Stimulated activated naive CD4-positive, alpha-beta T cell (primary cell): ENCODE measurements around the gene PHKB.

Source experiments
- DNase-seq, 6 experiments: peaks; one replicate each; lab custom pipeline; 2025; lab: John Stamatoyannopoulos, UW

Gene PHKB

GRCh38 chr16:47693226-47693625, 232.1 kb downstream of the PHKB start:
- DNase-seq, result no peak

GRCh38 chr16:47694543-47694942, 233.4 kb downstream of the PHKB start:
- no peak for DNase-seq

GRCh38 chr16:47695756-47696155, 234.6 kb downstream of the PHKB start:
- DNase-seq, result no peak

- DNase-seq, result no peak
These were observed 236.7 kb downstream of the PHKB start for GRCh38 chr16:47697826-47698225.

- no peak for DNase-seq
These were observed 238.0 kb downstream of the PHKB start for GRCh38 chr16:47699106-47699505.

- DNase-seq, result no peak
These were observed 239.9 kb downstream of the PHKB start for GRCh38 chr16:47700857-47701587.

GRCh38 chr16:47705266-47705665, 244.1 kb downstream of the PHKB start:
- DNase-seq, result no peak

GRCh38 chr16:47711809-47712208, 250.7 kb downstream of the PHKB start:
- DNase-seq, result no peak

GRCh38 chr16:47712276-47713224, 251.4 kb downstream of the PHKB start:
- no peak for DNase-seq

- DNase-seq, result no peak
These were observed 252.1 kb downstream of the PHKB start for GRCh38 chr16:47713225-47713595.

GRCh38 chr16:47715442-47716083, 254.4 kb downstream of the PHKB start:
- DNase-seq, result no peak

- DNase-seq, result no peak
These were observed 255.4 kb downstream of the PHKB start for GRCh38 chr16:47716571-47716970.

- DNase-seq, result no peak
These were observed 258.6 kb downstream of the PHKB start for GRCh38 chr16:47719713-47720112.

GRCh38 chr16:47721006-47721637, 260.0 kb downstream of the PHKB start:
- DNase-seq, result no peak

GRCh38 chr16:47722046-47722445, 260.9 kb downstream of the PHKB start:
- DNase-seq, result no peak

- no peak for DNase-seq
These were observed 263.1 kb downstream of the PHKB start for GRCh38 chr16:47724115-47724785.

GRCh38 chr16:47725188-47725695, 264.1 kb downstream of the PHKB start:
- no peak for DNase-seq

GRCh38 chr16:47726031-47726675, 265.0 kb downstream of the PHKB start:
- DNase-seq, result no peak

GRCh38 chr16:47727131-47727530, 266.0 kb downstream of the PHKB start:
- DNase-seq, result no peak

- no peak for DNase-seq
These were observed 267.1 kb downstream of the PHKB start for GRCh38 chr16:47728205-47728604.

- DNase-seq, result no peak
These were observed 268.6 kb downstream of the PHKB start for GRCh38 chr16:47729701-47730100.
